Measurements from ENCODE around the gene APBB2.

GRCh38 chr4:41025824-41026223 lies 188.5 kb downstream of the APBB2 start:
- no peak for TF ChIP-seq CTCF (IDR thresholded peaks at IDR 0.05; ENCODE audit: low read depth, low read length, missing input control)
- TF ChIP-seq TAF1 (conservative IDR thresholded peaks at IDR 0.05), result no peak
- TF ChIP-seq FOXA1 (IDR thresholded peaks at IDR 0.05), result no peak
- no peak for TF ChIP-seq REST (IDR thresholded peaks at IDR 0.05)

Data from liver (tissue), 3 donors.